ENCODE measurements around the gene HMGCS2. TPM values are rescaled to one million over a fixed set of nuclear protein-coding genes. Genes with fewer than 3 reads are reported as not detected.

Gene HMGCS2
- total RNA-seq, 1 experiment from 2014 or later = 10.2 TPM

DNA sequence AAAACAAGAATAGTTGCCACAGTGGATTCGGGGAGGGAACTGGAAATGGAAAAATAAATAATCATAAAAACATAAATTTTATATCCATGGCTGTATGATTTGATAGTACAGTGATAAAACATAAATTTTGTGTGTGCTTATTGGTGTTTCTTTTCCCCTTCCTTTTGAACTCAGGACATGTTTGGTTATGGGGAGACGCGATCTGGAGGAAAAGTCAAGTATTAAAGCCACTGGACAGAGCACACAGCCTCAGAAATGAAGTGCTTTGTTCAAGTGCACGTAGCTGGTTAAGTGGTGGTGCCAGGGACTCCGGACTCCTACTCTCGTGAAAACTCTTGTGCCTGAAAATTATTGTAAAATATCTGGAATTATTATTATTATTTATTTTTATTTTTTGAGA, 9.7 kb upstream of the HMGCS2 start:
- Mint-ChIP-seq H3K9me3 (ENCODE audit: unreplicated experiment) (no peaks in the 10 kb centered on the region), H3K36me3 (ENCODE audit: insufficient read depth, unreplicated experiment) (peaks cover 6% of the 10 kb centered on the region), H3K27me3 (ENCODE audit: insufficient read depth, unreplicated experiment) (no peaks in the 10 kb centered on the region), H3K4me3 (ENCODE audit: unreplicated experiment) (no peak overlapping the region), H3K27ac (ENCODE audit: unreplicated experiment) (no peak overlapping the region), H3K4me1 (ENCODE audit: low read depth, unreplicated experiment) (peaks cover 43% of the 10 kb centered on the region)
- TF ChIP-seq, protein P1, sequence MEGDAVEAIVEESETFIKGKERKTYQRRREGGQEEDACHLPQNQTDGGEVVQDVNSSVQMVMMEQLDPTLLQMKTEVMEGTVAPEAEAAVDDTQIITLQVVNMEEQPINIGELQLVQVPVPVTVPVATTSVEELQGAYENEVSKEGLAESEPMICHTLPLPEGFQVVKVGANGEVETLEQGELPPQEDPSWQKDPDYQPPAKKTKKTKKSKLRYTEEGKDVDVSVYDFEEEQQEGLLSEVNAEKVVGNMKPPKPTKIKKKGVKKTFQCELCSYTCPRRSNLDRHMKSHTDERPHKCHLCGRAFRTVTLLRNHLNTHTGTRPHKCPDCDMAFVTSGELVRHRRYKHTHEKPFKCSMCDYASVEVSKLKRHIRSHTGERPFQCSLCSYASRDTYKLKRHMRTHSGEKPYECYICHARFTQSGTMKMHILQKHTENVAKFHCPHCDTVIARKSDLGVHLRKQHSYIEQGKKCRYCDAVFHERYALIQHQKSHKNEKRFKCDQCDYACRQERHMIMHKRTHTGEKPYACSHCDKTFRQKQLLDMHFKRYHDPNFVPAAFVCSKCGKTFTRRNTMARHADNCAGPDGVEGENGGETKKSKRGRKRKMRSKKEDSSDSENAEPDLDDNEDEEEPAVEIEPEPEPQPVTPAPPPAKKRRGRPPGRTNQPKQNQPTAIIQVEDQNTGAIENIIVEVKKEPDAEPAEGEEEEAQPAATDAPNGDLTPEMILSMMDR (IDR thresholded peaks at IDR 0.05; ENCODE audit: insufficient read depth in 1 of 2, low read depth in 1 of 2, low read length in 1 of 2, severe bottlenecking in 1 of 2, unreplicated experiment in 1 of 2) = no peak
- intact Hi-C loops (cut with micrococcal nuclease; ENCODE audit: unreplicated experiment) = no loop called here
- Histone ChIP-seq H3K9me3 (no peaks in the 10 kb centered on the region), H3K27me3 (replicated peaks; ENCODE audit: control insufficient read depth, insufficient read depth, low read length) (no peaks in the 10 kb centered on the region), H3K4me1 (peaks cover 59% of the 10 kb centered on the region), H3K4me3 (ENCODE audit: low read depth, low read length) (no peak overlapping the region), H3K36me3 (ENCODE audit: control insufficient read depth, insufficient read depth, low read length) (no peaks in the 10 kb centered on the region)
- ChIA-PET POLR2A (no interaction called here), CTCF (no interaction called here)
- no TSS peak for BruUV-seq (replicated peaks)
- no peak for DNase-seq

DNA sequence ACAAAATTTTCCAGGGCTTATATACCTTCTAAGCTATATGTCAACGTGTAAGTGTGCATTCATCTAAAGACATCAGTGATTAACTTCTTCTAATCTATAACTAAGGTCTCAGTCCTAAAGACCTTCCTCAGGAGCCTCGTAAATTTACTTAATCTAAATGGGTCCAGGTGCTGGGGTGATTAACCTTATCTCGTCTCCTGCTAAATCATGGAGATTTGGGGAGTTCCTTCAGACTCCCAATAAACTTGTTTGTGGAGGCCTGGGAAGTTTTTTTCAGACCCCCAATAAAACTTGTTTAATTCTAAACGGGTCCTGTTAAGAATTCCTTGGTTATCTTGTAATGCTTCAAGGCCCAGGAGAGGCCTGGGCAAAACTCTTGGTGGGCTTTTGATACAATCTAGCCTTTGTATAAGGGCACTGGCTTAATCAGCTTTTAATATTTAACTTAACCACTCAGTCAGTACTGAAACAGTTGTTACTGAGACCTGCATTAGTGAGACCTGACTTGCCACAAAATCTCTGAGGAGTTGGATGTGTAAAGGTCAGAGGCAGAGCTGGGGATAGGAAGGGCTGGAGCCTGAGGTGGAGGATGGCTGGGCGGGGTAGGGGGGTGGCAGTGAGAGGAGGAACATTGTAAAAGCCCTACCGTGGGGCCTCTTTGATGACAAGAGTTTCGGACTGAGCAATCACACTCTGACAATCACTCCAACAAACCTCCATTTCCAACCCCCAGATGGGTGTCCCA, 6.2 kb upstream of the HMGCS2 start:
- intact Hi-C loops (cut with micrococcal nuclease; ENCODE audit: unreplicated experiment) = loop anchor here (1.0 kb wide), 2 partner anchors 9 to 15 kb away; no protein-coding TSS in a partner anchor
- Mint-ChIP-seq H3K4me1 (ENCODE audit: low read depth, unreplicated experiment) (peaks cover 27% of the 10 kb centered on the region), H3K36me3 (ENCODE audit: insufficient read depth, unreplicated experiment) (peaks cover 2% of the 10 kb centered on the region), H3K9me3 (ENCODE audit: unreplicated experiment) (no peaks in the 10 kb centered on the region), H3K27me3 (ENCODE audit: insufficient read depth, unreplicated experiment) (no peaks in the 10 kb centered on the region), H3K27ac (ENCODE audit: unreplicated experiment) (peak overlapping the region; percentile 61), H3K4me3 (ENCODE audit: unreplicated experiment) (peak overlapping the region; percentile 42)
- POLR2A ChIA-PET = interaction anchor here (0.5 to 0.6 kb wide), 2 partner anchors 19 to 37 kb away, joined by 3 to 4 read pairs; no protein-coding TSS in a partner anchor
- DNase-seq = peak; percentile 45 to 88
- BruUV-seq (replicated peaks) = no TSS peak
- no peaks in the 10 kb centered on the region for H3K27me3 ChIP-seq (replicated peaks; ENCODE audit: control insufficient read depth, insufficient read depth, low read length)
- TF ChIP-seq, protein P1 (IDR thresholded peaks at IDR 0.05; ENCODE audit: insufficient read depth in 1 of 2, low read depth in 1 of 2, low read length in 1 of 2, severe bottlenecking in 1 of 2, unreplicated experiment in 1 of 2) = no peak
- no peak overlapping the region for H3K4me3 ChIP-seq (ENCODE audit: low read depth, low read length)
- H3K4me1 ChIP-seq = peaks cover 69% of the 10 kb centered on the region
- no peaks in the 10 kb centered on the region for H3K9me3 ChIP-seq
- CTCF ChIA-PET = interaction anchor here (1.1 kb wide), 1 partner anchor 8 kb away, joined by 6 read pairs; no protein-coding TSS in a partner anchor
- H3K36me3 ChIP-seq (ENCODE audit: control insufficient read depth, insufficient read depth, low read length) = no peaks in the 10 kb centered on the region

DNA sequence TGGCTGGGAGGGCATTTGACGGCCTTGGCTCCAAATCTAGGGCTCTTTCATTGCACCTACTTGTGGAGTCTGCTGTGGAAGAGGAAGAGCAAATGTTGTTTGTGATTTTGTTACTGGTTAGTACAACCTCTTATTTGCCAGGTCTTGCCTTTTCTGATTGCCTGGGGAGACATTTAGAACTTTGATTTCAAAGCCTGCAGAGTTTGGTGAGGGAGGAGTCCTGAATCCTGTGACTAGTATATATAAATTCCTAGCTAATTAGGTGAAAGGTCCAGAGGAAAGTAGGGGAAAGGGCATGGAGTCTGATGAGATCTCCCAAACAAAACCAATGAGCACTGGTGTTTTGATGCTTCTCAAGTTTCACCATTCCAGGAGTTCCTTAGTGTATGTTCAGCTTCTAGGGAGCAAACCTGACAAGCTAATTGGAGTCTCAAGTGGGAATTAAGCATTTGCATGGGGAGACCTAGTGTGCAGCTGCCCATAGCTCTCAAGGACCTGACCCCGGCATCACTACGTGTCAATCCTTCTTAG, 5.1 kb upstream of the HMGCS2 start:
- Histone ChIP-seq H3K4me1 (peaks cover 70% of the 10 kb centered on the region), H3K27me3 (replicated peaks; ENCODE audit: control insufficient read depth, insufficient read depth, low read length) (no peaks in the 10 kb centered on the region), H3K9me3 (no peaks in the 10 kb centered on the region), H3K4me3 (ENCODE audit: low read depth, low read length) (no peak overlapping the region), H3K36me3 (ENCODE audit: control insufficient read depth, insufficient read depth, low read length) (no peaks in the 10 kb centered on the region)
- ChIA-PET CTCF (no interaction called here), POLR2A (interaction anchor here (0.6 kb wide), 1 partner anchor 35 kb away, joined by 4 read pairs; no protein-coding TSS in a partner anchor)
- no peaks in the 10 kb centered on the region for H3K36me3 Mint-ChIP-seq (ENCODE audit: insufficient read depth, unreplicated experiment)
- H3K27me3 Mint-ChIP-seq (ENCODE audit: insufficient read depth, unreplicated experiment) = no peaks in the 10 kb centered on the region
- H3K9me3 Mint-ChIP-seq (ENCODE audit: unreplicated experiment) = no peaks in the 10 kb centered on the region
- DNase-seq = no peak
- BruUV-seq (replicated peaks) = no TSS peak
- H3K27ac Mint-ChIP-seq (ENCODE audit: unreplicated experiment) = no peak overlapping the region
- intact Hi-C loops (cut with micrococcal nuclease; ENCODE audit: unreplicated experiment) = loop anchor here (1.0 kb wide), 2 partner anchors 7 to 17 kb away; no protein-coding TSS in a partner anchor
- H3K4me1 Mint-ChIP-seq (ENCODE audit: low read depth, unreplicated experiment) = peaks cover 19% of the 10 kb centered on the region
- no peak overlapping the region for H3K4me3 Mint-ChIP-seq (ENCODE audit: unreplicated experiment)
- TF ChIP-seq, protein P1 (IDR thresholded peaks at IDR 0.05; ENCODE audit: insufficient read depth in 1 of 2, low read depth in 1 of 2, low read length in 1 of 2, severe bottlenecking in 1 of 2, unreplicated experiment in 1 of 2) = no peak

Measured in Caco-2 (cell line).